Measurements from ENCODE around the gene NDUFV1.
A peak's percentile ranks its signal among the peaks of the same experiment; 100 is the strongest.
"Not testable (repeated sequence)": the region's sequence is repeated elsewhere in the genome, so short reads cannot be mapped to it uniquely, and the experiment has no call there.

NDUFV1 gene

DNA sequence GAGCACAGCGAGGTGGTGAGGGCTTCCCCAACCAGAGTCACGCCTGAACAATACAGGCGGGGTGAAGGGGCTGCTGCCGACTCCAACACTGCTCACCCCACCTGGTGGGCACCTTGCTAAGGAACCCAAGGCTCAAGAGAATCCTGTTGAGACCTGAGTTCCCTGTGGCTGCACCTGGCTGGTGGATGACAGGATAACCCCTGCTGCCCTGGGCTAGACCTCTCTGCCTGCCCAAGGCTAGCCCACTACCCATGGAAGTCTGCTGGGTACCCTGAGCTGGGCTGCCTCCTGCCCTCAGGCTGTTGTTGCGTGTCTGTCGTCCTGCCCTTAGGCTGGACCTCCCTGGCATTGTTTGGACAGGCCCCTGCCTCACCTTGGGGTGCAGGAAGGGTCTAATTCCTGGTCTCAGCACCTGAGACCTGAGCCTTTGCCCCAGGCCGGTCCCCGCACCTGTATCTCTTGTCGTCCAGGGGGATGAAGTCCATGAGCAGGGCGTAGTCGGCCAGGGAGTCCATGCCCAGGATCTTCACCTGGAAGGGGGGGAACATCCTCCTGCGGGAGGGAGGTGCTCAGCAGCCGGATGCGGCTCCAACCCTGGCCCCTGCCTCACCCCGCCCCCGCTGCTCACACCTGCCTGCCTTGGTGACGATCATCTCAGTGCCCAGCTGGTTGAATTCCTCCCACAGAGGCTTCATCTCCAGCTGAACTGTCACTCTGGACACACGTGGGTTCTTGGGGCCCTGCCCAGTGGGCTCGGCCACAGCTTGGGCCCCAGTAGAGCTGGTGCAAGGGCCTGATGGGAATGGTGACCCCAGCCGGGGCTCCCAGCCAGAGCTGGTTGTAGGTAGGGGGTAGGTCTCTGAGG, 27.9 kb downstream of the NDUFV1 start:
- DNase-seq: no peak

DNA sequence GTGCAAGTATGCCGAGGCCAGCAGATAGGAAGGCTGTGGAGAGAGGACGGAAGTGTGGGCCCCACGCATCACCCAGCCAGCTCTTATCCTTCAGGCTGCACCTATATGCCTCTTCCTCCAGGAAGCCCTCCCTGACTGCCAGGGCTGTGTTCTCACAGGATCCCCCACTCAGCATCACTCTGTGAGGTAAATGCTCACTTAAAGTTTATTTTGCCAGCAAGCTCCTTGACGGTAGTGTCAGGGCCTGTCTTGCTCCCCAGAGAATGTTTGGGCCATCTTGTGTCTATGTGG, 28.4 kb downstream of the NDUFV1 start:
- no peak for DNase-seq
- TF ChIP-seq POLR2A (IDR thresholded peaks at IDR 0.05; ENCODE audit: low read length) (no peak), GATA1 (IDR thresholded peaks at IDR 0.05; ENCODE audit: low read depth, low read length) (no peak)

More for the DNA sequence above, 27.9 kb downstream of the NDUFV1 start:
- no peak for TF ChIP-seq POLR2A (IDR thresholded peaks at IDR 0.05; ENCODE audit: low read length)
- no peak for TF ChIP-seq GATA1 (IDR thresholded peaks at IDR 0.05; ENCODE audit: low read depth, low read length)

DNA sequence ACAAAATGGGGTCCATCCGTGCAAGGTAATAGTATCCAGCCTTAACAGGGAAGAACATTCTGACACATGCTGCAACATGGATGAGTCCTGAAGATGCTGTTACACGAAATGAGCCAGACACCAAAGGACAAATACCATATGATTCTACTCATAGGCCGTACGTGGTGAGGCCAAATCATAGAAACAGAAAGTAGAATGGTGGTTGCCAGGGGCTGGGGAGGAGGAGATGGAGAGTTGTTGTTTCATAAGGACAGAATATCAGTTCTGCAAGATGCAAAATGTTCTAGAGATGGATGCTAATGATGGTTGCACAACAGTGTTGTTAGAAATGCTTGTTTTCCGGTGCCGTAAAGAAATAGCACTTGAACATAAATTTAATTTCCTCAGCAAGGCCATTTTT, 30.2 kb downstream of the NDUFV1 start:
- DNase-seq: no peak
- no peak for TF ChIP-seq GATA1 (IDR thresholded peaks at IDR 0.05; ENCODE audit: low read depth, low read length)
- TF ChIP-seq POLR2A (IDR thresholded peaks at IDR 0.05; ENCODE audit: low read length): no peak

DNA sequence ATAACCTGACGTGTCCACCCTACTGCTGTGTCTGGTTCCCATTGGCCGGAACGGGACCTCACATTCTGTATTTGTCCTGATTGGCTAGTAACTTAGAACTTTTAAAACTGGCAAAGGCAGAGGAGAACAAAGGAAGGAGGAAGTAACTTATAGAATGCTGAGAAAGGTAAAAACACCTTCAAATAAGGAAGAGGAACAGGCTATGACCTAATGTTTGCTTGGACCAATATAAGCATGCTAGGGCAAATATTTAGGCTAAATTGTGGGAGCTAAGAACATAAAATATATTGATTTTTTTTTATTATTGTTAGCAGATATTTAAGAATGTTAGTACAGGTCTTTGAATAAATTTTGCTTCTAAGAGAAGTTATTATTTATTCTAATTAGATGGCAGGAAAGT, 30.7 kb downstream of the NDUFV1 start:
- DNase-seq: not testable (repeated sequence)

DNA sequence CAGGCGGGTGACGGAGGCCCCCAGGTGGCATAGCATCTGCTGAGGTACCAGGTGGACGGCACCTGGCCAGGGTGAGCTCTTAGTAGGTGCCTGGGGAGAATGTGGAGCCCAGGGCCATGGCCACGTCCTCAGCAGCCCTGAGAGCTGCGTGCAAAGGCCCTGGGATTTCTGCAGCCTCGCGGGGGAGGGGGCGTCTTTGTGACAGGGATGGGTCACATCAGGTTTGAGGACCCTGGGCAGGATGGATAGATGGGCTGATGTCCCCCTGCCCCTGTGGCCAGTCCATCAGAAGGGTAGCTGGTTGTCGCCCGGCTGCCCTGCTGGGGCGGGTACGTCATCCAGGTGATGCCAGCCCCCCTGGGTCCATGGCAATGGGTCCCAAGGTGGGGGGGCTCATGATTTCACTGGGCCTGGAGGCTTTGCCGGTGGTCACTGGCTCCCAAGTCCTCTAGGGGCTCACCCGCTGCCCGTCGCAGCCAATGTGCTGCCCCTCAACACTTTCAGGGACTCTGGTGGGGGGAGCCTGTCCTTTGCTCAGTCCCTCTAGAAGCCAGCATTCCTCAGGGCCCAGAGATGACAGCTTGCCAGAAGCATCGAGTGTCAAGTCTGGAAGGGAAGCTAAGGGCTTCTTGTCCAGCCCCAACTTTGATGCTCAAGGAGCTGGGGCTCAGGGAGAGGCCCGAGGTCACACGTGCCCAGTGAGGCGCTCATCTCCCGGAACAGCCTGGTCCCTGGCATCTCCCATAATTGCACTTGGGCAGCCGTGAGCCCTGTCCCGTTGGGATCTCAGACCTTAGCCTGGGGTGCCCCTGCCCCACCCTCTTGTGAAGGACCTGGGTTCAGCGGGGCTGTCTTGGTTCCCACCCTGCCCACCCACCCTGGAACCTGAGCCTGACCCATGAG, 32.0 kb downstream of the NDUFV1 start:
- TF ChIP-seq POLR2A (IDR thresholded peaks at IDR 0.05; ENCODE audit: low read length) (no peak), GATA1 (IDR thresholded peaks at IDR 0.05; ENCODE audit: low read depth, low read length) (no peak)
- DNase-seq: no peak

DNA sequence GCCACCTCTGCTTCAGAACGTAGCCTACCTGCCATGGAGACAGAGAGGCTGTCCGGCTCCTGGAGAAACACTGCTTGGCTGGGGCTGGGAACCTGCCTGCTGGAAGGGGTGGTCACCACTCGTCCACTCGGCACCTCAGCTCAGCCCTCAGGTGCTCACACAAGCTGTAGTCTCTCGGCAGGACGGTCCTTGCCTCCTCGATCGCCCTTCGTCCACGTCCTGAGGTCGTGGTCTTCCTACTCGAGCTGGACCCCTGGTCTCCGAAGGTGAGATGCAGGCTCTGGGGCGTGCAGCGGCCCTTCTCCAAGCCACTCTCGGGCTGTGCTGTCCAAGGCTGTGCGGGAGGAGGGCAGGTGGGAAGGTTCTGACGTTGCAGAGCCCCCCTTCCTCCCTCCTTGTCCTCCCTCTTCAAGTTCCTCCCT, 32.7 kb downstream of the NDUFV1 start, which contains the start of gene TBX10:
TSS of gene TBX10 (minus strand) at position 326 of the 422 bp plus-strand sequence. CDS start at position 35, 291 bp downstream.
- DNase-seq: no peak

DNA sequence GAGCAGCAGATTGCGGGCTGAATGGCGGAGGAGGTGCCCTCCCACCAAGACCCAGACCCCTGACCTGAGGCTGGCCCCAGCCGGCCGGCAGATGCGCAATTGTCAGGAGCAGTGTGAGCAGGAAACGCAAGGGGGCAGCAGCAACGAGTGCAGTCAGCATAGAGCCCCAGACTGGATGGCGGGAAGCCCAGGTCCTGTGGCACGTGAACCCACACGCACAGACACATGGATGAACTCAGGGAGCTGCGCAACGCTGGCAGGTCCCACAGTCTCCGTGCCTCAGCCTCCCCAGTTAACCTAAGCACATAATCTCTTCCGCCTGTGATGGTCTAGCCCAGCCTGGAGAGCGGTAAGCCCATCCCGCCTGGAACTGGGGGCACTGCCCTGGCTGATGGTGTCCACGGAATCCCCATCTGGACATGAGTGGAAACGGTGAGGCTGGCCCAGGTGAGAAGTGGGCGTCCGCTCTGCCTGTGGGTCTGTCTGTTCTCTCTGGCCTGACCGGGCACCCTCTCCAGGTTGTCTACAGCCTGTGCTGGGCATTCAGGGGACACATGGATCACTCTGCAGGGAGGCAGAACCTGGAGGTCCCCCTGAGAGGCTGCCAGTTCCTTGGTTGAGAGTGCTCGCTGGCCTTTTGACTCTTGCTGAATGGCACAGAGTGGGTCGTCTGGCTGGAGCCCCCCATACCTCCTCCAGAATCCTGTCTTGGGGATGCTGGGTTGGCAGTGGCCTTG, 33.5 kb downstream of the NDUFV1 start:
- peak; percentile 51 to 65 for DNase-seq

More for the DNA sequence above, 32.7 kb downstream of the NDUFV1 start, which contains the start of gene TBX10:
- TF ChIP-seq POLR2A (IDR thresholded peaks at IDR 0.05; ENCODE audit: low read length): no peak
- TF ChIP-seq GATA1 (IDR thresholded peaks at IDR 0.05; ENCODE audit: low read depth, low read length): no peak

DNA sequence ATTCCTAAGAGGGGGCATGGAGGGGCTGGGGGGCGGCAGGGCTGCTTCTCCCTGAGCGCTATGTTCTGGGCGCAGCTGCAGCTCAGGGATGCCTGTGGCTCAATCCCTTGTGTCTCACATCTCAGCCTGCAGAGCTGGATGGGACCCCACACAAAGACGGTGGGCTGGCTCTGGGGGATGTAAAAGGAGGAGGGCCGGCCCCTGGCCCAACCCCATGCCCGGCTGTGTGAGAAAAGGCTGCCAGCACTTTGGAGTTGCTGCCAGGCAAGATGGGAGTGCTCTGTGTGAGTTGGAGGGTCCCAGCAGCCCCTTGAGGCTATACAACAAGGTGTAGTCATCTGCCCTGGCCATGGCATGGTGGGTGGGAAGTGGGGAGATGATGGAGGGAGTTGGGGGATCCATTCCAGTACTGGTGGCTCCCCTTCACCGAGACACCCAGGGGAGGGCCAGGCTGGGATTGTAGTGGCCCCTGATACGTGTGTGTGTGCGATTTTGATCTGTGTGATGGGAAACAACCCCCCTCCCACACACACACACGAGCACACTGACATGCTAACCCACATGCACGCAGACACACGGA, 34.1 kb downstream of the NDUFV1 start:
- TF ChIP-seq POLR2A (IDR thresholded peaks at IDR 0.05; ENCODE audit: low read length) (no peak), GATA1 (IDR thresholded peaks at IDR 0.05; ENCODE audit: low read depth, low read length) (no peak)
- DNase-seq: no peak

More for the DNA sequence above, 33.5 kb downstream of the NDUFV1 start:
- no peak for TF ChIP-seq POLR2A (IDR thresholded peaks at IDR 0.05; ENCODE audit: low read length)
- no peak for TF ChIP-seq GATA1 (IDR thresholded peaks at IDR 0.05; ENCODE audit: low read depth, low read length)

DNA sequence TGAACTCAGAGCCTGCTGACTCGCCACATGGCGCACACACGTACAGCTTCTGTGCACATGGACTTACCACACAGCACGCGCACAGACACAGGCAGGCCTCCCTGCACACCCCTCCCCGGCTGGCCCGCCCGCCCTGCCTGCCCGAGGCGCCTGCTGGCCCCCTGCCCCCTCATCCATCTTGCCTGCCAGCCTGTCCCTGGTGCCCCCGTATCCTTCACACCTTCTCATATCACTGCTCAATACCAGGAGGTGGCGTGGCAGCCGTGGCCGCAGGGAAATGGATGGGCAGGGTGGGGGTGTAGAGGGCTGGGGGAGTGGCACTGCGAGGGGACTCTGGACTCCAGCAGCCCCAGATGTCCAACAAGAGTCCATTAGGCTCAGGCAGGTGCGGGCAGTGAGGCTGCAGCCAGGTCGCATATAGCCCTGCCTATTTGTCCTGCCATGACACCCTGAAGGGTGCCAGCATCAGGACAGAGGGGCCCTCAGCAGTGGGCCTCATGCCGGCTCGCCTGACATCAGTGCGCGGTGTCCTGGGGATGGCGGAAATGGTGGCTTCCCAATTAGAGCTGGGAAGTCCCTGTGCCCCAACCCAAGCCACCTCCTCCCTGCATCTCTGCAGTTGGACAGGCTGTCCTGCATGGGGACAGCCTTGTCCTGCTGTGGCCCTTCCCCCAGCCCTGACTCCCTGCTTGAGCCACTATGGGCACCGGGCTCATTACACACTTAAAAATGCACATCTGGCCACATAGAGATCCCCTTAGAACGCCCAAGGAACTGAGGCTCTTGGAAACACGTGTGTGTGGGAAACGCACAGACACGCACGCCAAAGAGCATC, 34.8 kb downstream of the NDUFV1 start:
- TF ChIP-seq GATA1 (IDR thresholded peaks at IDR 0.05; ENCODE audit: low read depth, low read length) (no peak), POLR2A (IDR thresholded peaks at IDR 0.05; ENCODE audit: low read length) (no peak)
- DNase-seq: no peak

DNA sequence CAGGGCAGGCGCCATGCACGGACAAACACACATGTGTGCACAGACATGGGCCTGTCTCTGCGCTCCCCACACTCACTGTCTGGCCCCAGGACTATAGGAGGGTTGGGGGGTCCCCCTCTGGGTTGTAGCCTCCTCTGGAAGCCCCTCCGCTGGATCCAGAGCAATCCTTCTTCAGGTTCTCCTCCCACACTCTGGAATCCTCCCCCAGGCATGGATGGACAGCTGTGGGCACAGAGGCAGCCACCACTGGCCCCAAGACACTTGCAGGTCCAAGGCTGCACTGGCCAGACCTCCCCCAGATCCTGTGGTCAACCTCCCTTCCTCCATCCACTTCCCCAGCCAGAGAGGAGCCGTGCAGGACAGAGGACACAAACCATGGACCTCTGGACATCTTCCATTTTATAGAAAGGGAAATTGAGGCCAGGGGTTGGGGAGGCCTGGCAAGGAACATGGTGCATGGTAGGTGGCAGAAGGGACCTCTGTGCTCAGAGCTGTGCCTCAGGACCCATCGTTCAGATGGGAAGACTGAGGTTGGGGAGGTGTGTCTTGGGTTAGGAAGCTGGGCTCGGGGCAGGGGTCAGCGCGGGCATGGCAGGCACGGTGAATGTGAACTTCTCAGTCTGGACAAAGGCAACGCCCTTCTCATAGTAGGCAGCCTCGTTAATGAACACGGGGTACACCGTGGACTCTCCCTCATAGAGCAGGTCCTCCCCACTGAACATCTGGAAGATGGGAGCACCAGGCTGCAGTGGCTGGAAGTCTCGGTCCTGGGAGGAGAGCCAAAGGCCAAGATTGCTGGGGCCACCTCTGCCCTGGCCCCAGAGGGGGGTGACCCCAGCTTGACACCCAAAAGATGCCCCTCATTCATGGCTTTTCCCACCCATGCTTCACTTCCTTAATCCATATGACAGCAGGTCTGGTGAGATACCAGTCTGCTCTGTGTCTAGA, 35.7 kb downstream of the NDUFV1 start:
- TF ChIP-seq GATA1 (IDR thresholded peaks at IDR 0.05; ENCODE audit: low read depth, low read length) (no peak), POLR2A (IDR thresholded peaks at IDR 0.05; ENCODE audit: low read length) (no peak)
- no peak for DNase-seq

DNA sequence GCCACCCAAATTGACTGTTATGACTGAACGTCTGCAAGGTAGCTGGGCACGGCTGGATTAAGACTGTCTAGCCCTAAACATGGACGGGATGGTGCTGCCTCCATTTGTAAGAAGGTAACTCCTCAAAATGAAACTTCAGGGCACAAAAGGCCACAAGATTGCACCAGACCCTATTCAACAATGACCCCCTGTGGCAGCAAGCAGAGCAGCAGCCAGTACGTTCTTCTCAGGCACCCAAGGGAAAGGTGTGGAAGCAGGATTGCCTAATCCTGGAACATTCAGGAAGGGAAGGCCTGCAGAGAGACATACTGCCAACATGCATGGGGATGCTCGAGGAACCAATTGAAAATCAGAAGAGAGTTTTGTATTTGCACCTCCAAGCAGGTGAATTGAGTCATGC, 37.3 kb downstream of the NDUFV1 start:
- peak; percentile 34 to 42 for DNase-seq
- TF ChIP-seq GATA1 (IDR thresholded peaks at IDR 0.05; ENCODE audit: low read depth, low read length) (no peak), POLR2A (IDR thresholded peaks at IDR 0.05; ENCODE audit: low read length) (no peak)
